Neuronal stem cell (in vitro differentiated cells): ENCODE data around the gene NABP2.

Experiments
- DNase-seq: peaks from one replicate; pipeline ENCODE4 v3.0.0-alpha.2; 2013; ENCODE audit warnings: low spot score
- H2AFZ ChIP-seq: one replicate; pipeline ENCODE4 v1.6.1; 2013; ENCODE audit warnings: mild to moderate bottlenecking, low read length, inconsistent platforms
- H2AK5ac ChIP-seq: 2 replicates; pipeline ENCODE4 v1.6.1; 2013; ENCODE audit warnings: low read depth, mild to moderate bottlenecking, inconsistent platforms, low read length, moderate library complexity, mixed read lengths
- H2BK120ac ChIP-seq: 2 replicates; pipeline ENCODE4 v1.6.1; 2013; ENCODE audit warnings: low read depth, mild to moderate bottlenecking, inconsistent platforms, low read length, moderate library complexity, mixed read lengths
- H2BK12ac ChIP-seq: one replicate; pipeline ENCODE4 v1.6.1; 2013; ENCODE audit warnings: low read length, inconsistent platforms
- H2BK15ac ChIP-seq: 2 replicates; pipeline ENCODE4 v1.6.1; 2013; ENCODE audit warnings: mild to moderate bottlenecking, low read length, inconsistent platforms, mixed read lengths
- H2BK5ac ChIP-seq: one replicate; pipeline ENCODE4 v1.6.1; 2013; ENCODE audit warnings: inconsistent platforms, mild to moderate bottlenecking, low read length, moderate library complexity
- H3K14ac ChIP-seq: one replicate; pipeline ENCODE4 v1.6.1; 2013; ENCODE audit warnings: low read length, inconsistent platforms
- H3K18ac ChIP-seq: 2 replicates; pipeline ENCODE4 v1.6.1; 2013; ENCODE audit warnings: low read length, inconsistent platforms
- H3K23ac ChIP-seq: 2 replicates; pipeline ENCODE4 v1.6.1; 2013; ENCODE audit warnings: low read depth, mild to moderate bottlenecking, mixed read lengths, low read length, inconsistent platforms; ENCODE audit not compliant: poor library complexity
- H3K27ac ChIP-seq: replicated peaks from 3 replicates; pipeline ENCODE4 v1.5.1; 2013; ENCODE audit warnings: low read length, inconsistent platforms
- H3K27me3 ChIP-seq, 3 experiments: 2 replicates each; pipeline ENCODE4 v1.6.1; 2013; ENCODE audit warnings: low read length in 3 of 3, mild to moderate bottlenecking in 2 of 3, inconsistent platforms in 1 of 3, low read depth in 1 of 3, mixed read lengths in 1 of 3, moderate library complexity in 1 of 3; ENCODE audit not compliant: control insufficient read depth in 3 of 3, insufficient read depth in 3 of 3
- H3K36me3 ChIP-seq, 2 donors: replicated peaks in 1 of 2; 2 replicates each; pipeline ENCODE4 v1.6.1; 2013; ENCODE audit warnings: low read length in 2 of 2; ENCODE audit not compliant: control insufficient read depth in 2 of 2, insufficient read depth in 2 of 2
- H3K4ac ChIP-seq: 2 replicates; pipeline ENCODE4 v1.6.1; 2013; ENCODE audit warnings: inconsistent platforms, mild to moderate bottlenecking, low read length, moderate library complexity
- H3K4me1 ChIP-seq, 2 donors: 1 replicate in 1 of 2; 2 replicates in 1 of 2; pipeline ENCODE4 v1.6.1; 2013; ENCODE audit warnings: low read length in 2 of 2, low read depth in 1 of 2; ENCODE audit not compliant: control insufficient read depth in 2 of 2, insufficient read depth in 1 of 2
- H3K4me2 ChIP-seq: one replicate; pipeline ENCODE4 v1.6.1; 2013; ENCODE audit warnings: mild to moderate bottlenecking, low read length, inconsistent platforms; ENCODE audit not compliant: insufficient read depth, poor library complexity, severe bottlenecking
- H3K4me3 ChIP-seq, 2 donors: 2 replicates each; pipeline ENCODE4 v1.5.1; 2013; ENCODE audit warnings: low read length in 2 of 2, mild to moderate bottlenecking in 2 of 2, inconsistent platforms in 1 of 2, moderate library complexity in 1 of 2
- H3K79me1 ChIP-seq: one replicate; pipeline ENCODE4 v1.6.1; 2013; ENCODE audit warnings: low read depth, mild to moderate bottlenecking, inconsistent platforms, low read length, moderate library complexity
- H3K9ac ChIP-seq: one replicate; pipeline ENCODE4 v1.6.1; 2013; ENCODE audit warnings: mild to moderate bottlenecking, low read depth, low read length, inconsistent platforms; ENCODE audit not compliant: poor library complexity
- H3K9me3 ChIP-seq, 2 donors: replicated peaks in 1 of 2; 2 replicates each; pipeline versions ENCODE3 to v1.6.1; 2013; ENCODE audit warnings: low read length in 2 of 2, mild to moderate bottlenecking in 2 of 2, inconsistent platforms in 1 of 2, low read depth in 1 of 2, mixed read lengths in 1 of 2, moderate library complexity in 1 of 2; ENCODE audit not compliant: control insufficient read depth in 2 of 2, insufficient read depth in 1 of 2
- H4K8ac ChIP-seq: one replicate; pipeline ENCODE4 v1.6.1; 2013; ENCODE audit warnings: low read depth, mild to moderate bottlenecking, inconsistent platforms, low read length, moderate library complexity
- H4K91ac ChIP-seq: one replicate; pipeline ENCODE4 v1.6.1; 2013; ENCODE audit warnings: low read length, low read depth, mild to moderate bottlenecking, inconsistent platforms; ENCODE audit not compliant: poor library complexity
- WGBS, 2 donors: extraction: QIAGEN DNeasy Blood & Tissue Kit; methylation state at CpG; one replicate each; pipeline ENCODE4 v1.1.7; 2013; ENCODE audit warnings: missing lambda C conversion rate in 2 of 2, mixed read lengths in 1 of 2; ENCODE audit not compliant: insufficient read length in 2 of 2, insufficient replicate concordance in 1 of 2; ENCODE audit errors: extremely low coverage in 2 of 2; 5-methylcytosine and 5-hydroxymethylcytosine counted together

NABP2 gene

GRCh38 chr12:56213878-56214277 lies 10.3 kb upstream of the NABP2 start:
- no peak overlapping the region for H4K91ac ChIP-seq
- H3K36me3 ChIP-seq, result peaks cover 36 to 73% of the 10 kb centered on the region in 2 donors
- H3K9ac ChIP-seq, result no peak overlapping the region
- no peak for DNase-seq
- H3K4ac ChIP-seq, result no peak overlapping the region
- H2AK5ac ChIP-seq, result no peak overlapping the region
- peaks cover 0 to 3% of the 10 kb centered on the region in 2 donors for H3K9me3 ChIP-seq
- no peak overlapping the region for H2BK5ac ChIP-seq
- no peak overlapping the region for H3K14ac ChIP-seq
- H2BK120ac ChIP-seq, result no peak overlapping the region
- no peak overlapping the region for H2BK15ac ChIP-seq
- no peaks in the 10 kb centered on the region for H3K27me3 ChIP-seq
- H2BK12ac ChIP-seq, result no peak overlapping the region
- H3K79me1 ChIP-seq, result peaks cover 4% of the 10 kb centered on the region
- no peak overlapping the region for H2AFZ ChIP-seq
- WGBS, 2 donors, result no CpG with 5 or more reads among the region's 5 CpGs
- H4K8ac ChIP-seq, result no peak overlapping the region
- H3K27ac ChIP-seq, result no peak overlapping the region
- H3K4me2 ChIP-seq, result no peak overlapping the region
- no peak overlapping the region for H3K18ac ChIP-seq
- no peak overlapping the region for H3K23ac ChIP-seq
- no peaks in the 10 kb centered on the region for H3K4me1 ChIP-seq
- no peak overlapping the region for H3K4me3 ChIP-seq

DNA sequence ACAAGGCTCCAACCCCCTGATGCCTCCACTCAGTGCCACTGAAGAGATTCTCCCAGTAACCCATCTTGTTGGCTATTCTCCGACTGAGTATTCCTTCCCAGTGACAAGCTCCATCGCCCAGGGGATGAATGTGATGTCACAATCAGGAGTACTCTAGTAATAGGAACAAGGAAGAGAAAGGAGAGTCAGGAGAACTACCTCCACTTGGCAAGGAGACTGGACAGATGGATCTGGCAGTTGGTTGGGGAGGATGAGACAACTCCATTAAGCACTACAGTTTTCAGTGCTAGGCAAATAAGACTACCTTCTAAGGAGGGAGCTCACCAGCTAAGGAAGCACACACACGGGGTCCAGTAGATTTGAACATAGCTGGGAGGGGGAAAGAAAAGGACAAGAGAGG lies 7.7 kb upstream of the NABP2 start:
- H3K9me3 ChIP-seq, result no peaks in the 10 kb centered on the region
- H3K18ac ChIP-seq, result no peak overlapping the region
- peaks cover 29 to 53% of the 10 kb centered on the region in 2 donors for H3K36me3 ChIP-seq
- no peak overlapping the region for H2BK15ac ChIP-seq
- no peak overlapping the region for H3K4me2 ChIP-seq
- no peak overlapping the region for H4K91ac ChIP-seq
- H3K79me1 ChIP-seq, result peaks cover 10% of the 10 kb centered on the region
- no peak overlapping the region for H2AFZ ChIP-seq
- H2BK120ac ChIP-seq, result no peak overlapping the region
- no peak overlapping the region for H4K8ac ChIP-seq
- no peak overlapping the region for H3K4ac ChIP-seq
- no peak for DNase-seq
- no peak overlapping the region for H3K27ac ChIP-seq
- no peak overlapping the region for H2BK12ac ChIP-seq
- no peak overlapping the region for H3K9ac ChIP-seq
- H3K4me1 ChIP-seq, result no peaks in the 10 kb centered on the region
- no CpG with 5 or more reads among the region's 3 CpGs for WGBS, 2 donors
- no peaks in the 10 kb centered on the region for H3K27me3 ChIP-seq
- H2AK5ac ChIP-seq, result no peak overlapping the region
- no peak overlapping the region for H3K23ac ChIP-seq
- no peak overlapping the region for H2BK5ac ChIP-seq
- H3K4me3 ChIP-seq, result no peak overlapping the region
- no peak overlapping the region for H3K14ac ChIP-seq

- no peak overlapping the region for H2BK5ac ChIP-seq
- peaks cover 12 to 22% of the 10 kb centered on the region in 2 donors for H3K36me3 ChIP-seq
- H2AK5ac ChIP-seq, result no peak overlapping the region
- H3K9ac ChIP-seq, result no peak overlapping the region
- WGBS, 2 donors, result no CpG with 5 or more reads among the region's 9 CpGs
- H4K8ac ChIP-seq, result no peak overlapping the region
- no peak overlapping the region for H3K23ac ChIP-seq
- H3K4me1 ChIP-seq, result peaks cover 2 to 10% of the 10 kb centered on the region in 2 donors
- H3K4me2 ChIP-seq, result no peak overlapping the region
- H3K27ac ChIP-seq, result no peak overlapping the region
- no peak overlapping the region for H2AFZ ChIP-seq
- no peaks in the 10 kb centered on the region for H3K9me3 ChIP-seq
- H3K18ac ChIP-seq, result no peak overlapping the region
- H3K27me3 ChIP-seq, result no peaks in the 10 kb centered on the region
- H2BK120ac ChIP-seq, result no peak overlapping the region
- no peak overlapping the region for H3K4me3 ChIP-seq
- DNase-seq, result no peak
- H2BK12ac ChIP-seq, result no peak overlapping the region
- no peak overlapping the region for H3K14ac ChIP-seq
- H3K79me1 ChIP-seq, result peaks cover 10% of the 10 kb centered on the region
- H4K91ac ChIP-seq, result no peak overlapping the region
- no peak overlapping the region for H3K4ac ChIP-seq
- H2BK15ac ChIP-seq, result no peak overlapping the region
These were observed 4.3 kb upstream of the NABP2 start for GRCh38 chr12:56219840-56220239.

GRCh38 chr12:56220611-56221231 lies 3.4 kb upstream of the NABP2 start:
- Histone ChIP-seq H3K27me3 (no peaks in the 10 kb centered on the region), H4K8ac (no peak overlapping the region), H3K36me3 (peaks cover 9 to 23% of the 10 kb centered on the region in 2 donors), H2BK5ac (no peak overlapping the region), H2AK5ac (no peak overlapping the region), H3K9ac (peak overlapping the region; percentile 90), H2BK120ac (peak overlapping the region; percentile 2), H3K14ac (no peak overlapping the region), H2BK12ac (no peak overlapping the region), H3K23ac (no peak overlapping the region), H3K27ac (peak overlapping the region; percentile 95), H2AFZ (peak overlapping the region; percentile 88), H3K79me1 (peaks cover 10% of the 10 kb centered on the region), H3K4me3 (peak overlapping the region; percentile 72 to 88), H3K4ac (no peak overlapping the region), H2BK15ac (no peak overlapping the region), H3K18ac (no peak overlapping the region), H3K4me1 (peaks cover 2 to 13% of the 10 kb centered on the region in 2 donors), H4K91ac (no peak overlapping the region), H3K4me2 (peak overlapping the region; percentile 79), H3K9me3 (no peaks in the 10 kb centered on the region)
- DNase-seq, result peak; percentile 5
- no CpG with 5 or more reads among the region's 10 CpGs for WGBS, 2 donors
